ENCODE results near the gene CATSPERZ.
A peak's percentile ranks its signal among the peaks of the same experiment; 100 is the strongest.

Gene CATSPERZ

GRCh38 chr11:64296830-64297698 lies 3.1 kb upstream of the CATSPERZ start:
- no peaks in the 10 kb centered on the region for H3K36me3 Mint-ChIP-seq (ENCODE audit: low read depth)
- H3K27ac Mint-ChIP-seq: no peak overlapping the region
- no peak for TF ChIP-seq CTCF (IDR thresholded peaks at IDR 0.05)
- peaks cover 11% of the 10 kb centered on the region for H3K4me1 Mint-ChIP-seq
- no peaks in the 10 kb centered on the region for H3K9me3 Mint-ChIP-seq
- DNase-seq: no peak
- H3K27me3 Mint-ChIP-seq (ENCODE audit: low read depth, poor library complexity): peaks cover 100% of the 10 kb centered on the region
- no peak overlapping the region for H3K4me3 Mint-ChIP-seq

GRCh38 chr11:64297699-64298358 lies 2.3 kb upstream of the CATSPERZ start:
- no peak for TF ChIP-seq CTCF (IDR thresholded peaks at IDR 0.05)
- H3K27me3 Mint-ChIP-seq (ENCODE audit: low read depth, poor library complexity): peaks cover 100% of the 10 kb centered on the region
- H3K4me3 Mint-ChIP-seq: no peak overlapping the region
- H3K27ac Mint-ChIP-seq: no peak overlapping the region
- DNase-seq: no peak
- H3K4me1 Mint-ChIP-seq: peaks cover 11% of the 10 kb centered on the region
- no peaks in the 10 kb centered on the region for H3K9me3 Mint-ChIP-seq
- no peaks in the 10 kb centered on the region for H3K36me3 Mint-ChIP-seq (ENCODE audit: low read depth)

- no peaks in the 10 kb centered on the region for H3K36me3 Mint-ChIP-seq (ENCODE audit: low read depth)
- H3K27me3 Mint-ChIP-seq (ENCODE audit: low read depth, poor library complexity): peaks cover 98% of the 10 kb centered on the region
- H3K4me1 Mint-ChIP-seq: peaks cover 14% of the 10 kb centered on the region
- H3K9me3 Mint-ChIP-seq: no peaks in the 10 kb centered on the region
- no peak for TF ChIP-seq CTCF (IDR thresholded peaks at IDR 0.05)
- peak overlapping the region; percentile 69 for H3K4me3 Mint-ChIP-seq
- no peak overlapping the region for H3K27ac Mint-ChIP-seq
- DNase-seq: peak; percentile 52
These were observed 952 bp upstream of the CATSPERZ start for GRCh38 chr11:64298966-64299846.

- no peak for TF ChIP-seq CTCF (IDR thresholded peaks at IDR 0.05)
- no peak for DNase-seq
- no peak overlapping the region for H3K27ac Mint-ChIP-seq
- H3K9me3 Mint-ChIP-seq: no peaks in the 10 kb centered on the region
- peaks cover 5% of the 10 kb centered on the region for H3K36me3 Mint-ChIP-seq (ENCODE audit: low read depth)
- H3K4me3 Mint-ChIP-seq: no peak overlapping the region
- H3K4me1 Mint-ChIP-seq: peaks cover 31% of the 10 kb centered on the region
- peaks cover 59% of the 10 kb centered on the region for H3K27me3 Mint-ChIP-seq (ENCODE audit: low read depth, poor library complexity)
These were observed 3.2 kb downstream of the CATSPERZ start for GRCh38 chr11:64303109-64304031.

GRCh38 chr11:64304032-64304315 lies 3.8 kb downstream of the CATSPERZ start:
- Mint-ChIP-seq H3K27me3 (ENCODE audit: low read depth, poor library complexity) (peaks cover 53% of the 10 kb centered on the region), H3K4me3 (peak overlapping the region; percentile 86), H3K36me3 (ENCODE audit: low read depth) (peaks cover 5% of the 10 kb centered on the region), H3K27ac (no peak overlapping the region), H3K4me1 (peaks cover 31% of the 10 kb centered on the region), H3K9me3 (no peaks in the 10 kb centered on the region)
- TF ChIP-seq CTCF (IDR thresholded peaks at IDR 0.05): no peak
- no peak for DNase-seq

Data from nephron progenitor cell (in vitro differentiated cells).